H7 (cell line): ENCODE results near the gene CEP162. TPM values are rescaled to one million over a fixed set of nuclear protein-coding genes. Genes with fewer than 3 reads are reported as not detected.
"Not testable (repeated sequence)": the region's sequence is repeated elsewhere in the genome, so short reads cannot be mapped to it uniquely, and the experiment has no call there.

Experiments used
- DNase-seq: peaks from one replicate; pipeline ENCODE4 v3.0.0; 2012
- H3K27me3 ChIP-seq: 2 replicates; pipeline ENCODE4 v1.6.0; 2011; ENCODE audit warnings: mild to moderate bottlenecking, low read length; ENCODE audit not compliant: control insufficient read depth, insufficient read depth
- H3K36me3 ChIP-seq: replicated peaks from 2 replicates; pipeline ENCODE4 v1.5.1; 2011; ENCODE audit warnings: low read length; ENCODE audit not compliant: control insufficient read depth, insufficient read depth
- H3K4me3 ChIP-seq: 2 replicates; pipeline ENCODE4 v1.5.1; 2011; ENCODE audit warnings: low read depth, mild to moderate bottlenecking, control low read depth, low read length, moderate library complexity; ENCODE audit not compliant: insufficient read depth
- total RNA-seq: library from RNA; depleted of rRNA; stranded (reverse); fragments of >200 nt; shearing (Covaris generic); gene quantifications from 2 replicates; pipeline ENCODE4 v1.2.3, GENCODE V29; 2014

Gene CEP162
- total RNA-seq, 1 experiment from 2014 or later, result 3.3 TPM

- no peak for DNase-seq
- H3K36me3 ChIP-seq, result no peaks in the 10 kb centered on the region
- H3K27me3 ChIP-seq, result no peaks in the 10 kb centered on the region
- no peak overlapping the region for H3K4me3 ChIP-seq
Observed at GRCh38 chr6:84197708-84198107, 29.7 kb downstream of the CEP162 start.

GRCh38 chr6:84193114-84193708, 34.2 kb downstream of the CEP162 start:
- no peaks in the 10 kb centered on the region for H3K36me3 ChIP-seq
- no peak for DNase-seq
- no peaks in the 10 kb centered on the region for H3K27me3 ChIP-seq
- H3K4me3 ChIP-seq, result no peak overlapping the region

GRCh38 chr6:84191802-84192201, 35.6 kb downstream of the CEP162 start:
- DNase-seq, result no peak
- no peaks in the 10 kb centered on the region for H3K36me3 ChIP-seq
- no peaks in the 10 kb centered on the region for H3K27me3 ChIP-seq
- no peak overlapping the region for H3K4me3 ChIP-seq

GRCh38 chr6:84189356-84189755, 38.1 kb downstream of the CEP162 start:
- not testable (repeated sequence) for H3K36me3 ChIP-seq, H3K4me3 ChIP-seq, H3K27me3 ChIP-seq, DNase-seq

GRCh38 chr6:84183430-84183829, 44.0 kb downstream of the CEP162 start:
- Histone ChIP-seq H3K27me3 (no peaks in the 10 kb centered on the region), H3K36me3 (no peaks in the 10 kb centered on the region), H3K4me3 (no peak overlapping the region)
- no peak for DNase-seq

GRCh38 chr6:84182001-84182400, 45.4 kb downstream of the CEP162 start:
- DNase-seq, result no peak

GRCh38 chr6:84177241-84177640, 50.2 kb downstream of the CEP162 start:
- DNase-seq, result no peak
- Histone ChIP-seq H3K4me3 (no peak overlapping the region), H3K27me3 (no peaks in the 10 kb centered on the region), H3K36me3 (no peaks in the 10 kb centered on the region)

More at GRCh38 chr6:84182001-84182400, 45.4 kb downstream of the CEP162 start:
- H3K36me3 ChIP-seq, result no peaks in the 10 kb centered on the region
- H3K4me3 ChIP-seq, result no peak overlapping the region
- no peaks in the 10 kb centered on the region for H3K27me3 ChIP-seq

- Histone ChIP-seq H3K4me3 (no peak overlapping the region), H3K36me3 (peaks cover 1% of the 10 kb centered on the region; the same call in 1 of the 2 replicates), H3K27me3 (no peaks in the 10 kb centered on the region)
- DNase-seq, result no peak
Observed at GRCh38 chr6:84172574-84172973, 54.9 kb downstream of the CEP162 start.

- DNase-seq, result no peak
- H3K27me3 ChIP-seq, result no peaks in the 10 kb centered on the region
- peaks cover 1% of the 10 kb centered on the region; the same call in 1 of the 2 replicates for H3K36me3 ChIP-seq
- H3K4me3 ChIP-seq, result no peak overlapping the region
Observed at GRCh38 chr6:84172080-84172479, 55.4 kb downstream of the CEP162 start.

- DNase-seq, result no peak
- Histone ChIP-seq H3K27me3 (no peaks in the 10 kb centered on the region), H3K36me3 (peaks cover 1% of the 10 kb centered on the region; the same call in 1 of the 2 replicates), H3K4me3 (no peak overlapping the region)
Observed at GRCh38 chr6:84167457-84167856, 60.0 kb downstream of the CEP162 start.

GRCh38 chr6:84166395-84166794, 61.0 kb downstream of the CEP162 start:
- Histone ChIP-seq H3K27me3 (no peaks in the 10 kb centered on the region), H3K36me3 (peaks cover 1% of the 10 kb centered on the region; the same call in 1 of the 2 replicates), H3K4me3 (no peak overlapping the region)
- no peak for DNase-seq

GRCh38 chr6:84164328-84164727, 63.1 kb downstream of the CEP162 start:
- not testable (repeated sequence) for H3K27me3 ChIP-seq, H3K4me3 ChIP-seq, H3K36me3 ChIP-seq, DNase-seq

- Histone ChIP-seq H3K36me3 (no peaks in the 10 kb centered on the region), H3K27me3 (no peaks in the 10 kb centered on the region), H3K4me3 (no peak overlapping the region)
- DNase-seq, result no peak
Observed at GRCh38 chr6:84161190-84161589, 66.3 kb downstream of the CEP162 start.

GRCh38 chr6:84156306-84156705, 71.1 kb downstream of the CEP162 start:
- H3K4me3 ChIP-seq, result no peak overlapping the region
- no peak for DNase-seq
- no peaks in the 10 kb centered on the region for H3K36me3 ChIP-seq
- H3K27me3 ChIP-seq, result no peaks in the 10 kb centered on the region

- H3K4me3 ChIP-seq, result no peak overlapping the region
- no peaks in the 10 kb centered on the region; the same call in 1 of the 2 replicates for H3K36me3 ChIP-seq
- no peaks in the 10 kb centered on the region for H3K27me3 ChIP-seq
- no peak for DNase-seq
Observed at GRCh38 chr6:84151669-84152068, 75.8 kb downstream of the CEP162 start.

- DNase-seq, result no peak
- Histone ChIP-seq H3K4me3 (no peak overlapping the region), H3K27me3 (no peaks in the 10 kb centered on the region), H3K36me3 (no peaks in the 10 kb centered on the region; the same call in 1 of the 2 replicates)
Observed at GRCh38 chr6:84150705-84151104, 76.7 kb downstream of the CEP162 start.
